Mesothelial cell of epicardium (in vitro differentiated cells): ENCODE data around the gene ADAMTS17. TPM values are rescaled to one million over a fixed set of nuclear protein-coding genes. Genes with fewer than 3 reads are reported as not detected.
A peak's percentile ranks its signal among the peaks of the same experiment; 100 is the strongest.

Source experiments
- DNase-seq, 2 experiments: peaks; one replicate each; pipeline ENCODE4 v3.0.0; 2021; ENCODE audit warnings: low spot score in 2 of 2; ENCODE audit not compliant: unreplicated experiment in 2 of 2
- H3K27ac Mint-ChIP-seq: 2 replicates; pipeline ENCODE4 v1.8.0; 2021; ENCODE audit warnings: mixed read lengths
- H3K27me3 Mint-ChIP-seq: 2 replicates; pipeline ENCODE4 v1.8.0; 2021; ENCODE audit warnings: low read depth, mixed read lengths
- H3K36me3 Mint-ChIP-seq: 2 replicates; pipeline ENCODE4 v1.8.0; 2021; ENCODE audit warnings: mixed read lengths
- H3K4me1 Mint-ChIP-seq: 2 replicates; pipeline ENCODE4 v1.8.0; 2021; ENCODE audit warnings: mixed read lengths
- H3K4me3 Mint-ChIP-seq: 2 replicates; pipeline ENCODE4 v1.8.0; 2021; ENCODE audit warnings: mild to moderate bottlenecking, moderate library complexity, mixed read lengths
- H3K9me3 Mint-ChIP-seq: 2 replicates; pipeline ENCODE4 v1.8.0; 2021; ENCODE audit warnings: mixed read lengths
- CTCF ChIP-seq: fragments of 200-600 bp; sonication (generic); IDR thresholded peaks from one replicate; pipeline ENCODE4 v1.5.0; 2021; ENCODE audit warnings: antibody characterized with exemption; ENCODE audit not compliant: unreplicated experiment
- total RNA-seq: library from RNA; stranded (reverse); gene quantifications from 3 replicates; pipeline ENCODE4 v1.2.1, GENCODE V29; 2021

Gene ADAMTS17
- total RNA-seq, 1 donor from 2014 or later: 39.4 TPM

GRCh38 chr15:100193277-100193860 is 148.4 kb downstream of the ADAMTS17 start:
- no peak for TF ChIP-seq CTCF
- Mint-ChIP-seq H3K27me3 (no peaks in the 10 kb centered on the region), H3K36me3 (no peaks in the 10 kb centered on the region), H3K27ac (no peak overlapping the region), H3K4me3 (no peak overlapping the region), H3K4me1 (peaks cover 52% of the 10 kb centered on the region), H3K9me3 (no peaks in the 10 kb centered on the region)
- no peak for DNase-seq

DNA sequence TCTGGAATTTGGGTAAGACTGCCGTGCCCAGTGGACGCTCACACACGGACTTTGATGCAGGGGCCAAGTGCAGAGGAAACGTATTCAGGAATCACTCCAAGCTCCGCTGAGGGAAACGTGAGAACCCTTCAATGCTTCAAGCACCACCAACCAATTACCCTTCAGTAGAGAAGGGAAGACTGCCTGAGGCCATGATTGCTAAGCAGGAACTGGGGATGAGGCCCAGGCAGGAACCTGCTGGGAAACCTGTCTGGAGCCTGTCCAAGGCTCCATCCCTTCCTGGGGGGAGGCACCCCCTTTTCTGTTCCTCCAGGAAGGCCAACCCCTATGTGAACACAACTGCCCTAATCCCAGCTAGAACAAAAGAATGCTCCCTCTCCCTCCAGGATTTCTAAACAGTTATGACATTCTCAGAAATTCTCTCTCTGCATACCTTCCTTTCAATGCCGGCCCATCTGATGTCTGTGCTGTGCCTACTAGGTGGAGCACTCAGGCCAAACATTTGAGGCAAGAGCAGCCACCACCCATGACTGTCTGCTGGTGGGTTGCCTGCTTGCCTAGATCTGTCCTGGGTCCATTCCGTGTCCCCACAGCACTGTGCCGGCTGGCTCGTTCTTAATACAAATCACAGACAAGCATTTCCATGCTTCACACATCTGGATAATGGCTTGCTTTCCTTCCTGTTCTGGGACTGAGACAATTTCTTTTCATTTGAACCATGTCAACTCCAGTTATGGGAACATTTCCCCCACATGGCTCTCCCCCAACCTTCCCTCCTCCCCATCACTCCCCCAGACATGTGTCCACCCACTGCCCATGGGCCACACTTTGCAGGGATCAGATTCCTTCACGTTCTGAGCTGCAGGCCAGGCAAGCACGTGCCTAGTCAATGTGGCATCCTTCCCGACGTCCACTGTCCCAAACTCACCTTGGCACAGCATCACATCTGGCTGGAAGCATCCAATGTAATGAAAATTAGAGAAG is 149.4 kb downstream of the ADAMTS17 start:
- no peaks in the 10 kb centered on the region for H3K27me3 Mint-ChIP-seq
- no peaks in the 10 kb centered on the region for H3K9me3 Mint-ChIP-seq
- no peak for TF ChIP-seq CTCF
- H3K27ac Mint-ChIP-seq: peak overlapping the region; percentile 74
- peaks cover 43% of the 10 kb centered on the region for H3K4me1 Mint-ChIP-seq
- no peak for DNase-seq
- H3K36me3 Mint-ChIP-seq: no peaks in the 10 kb centered on the region
- H3K4me3 Mint-ChIP-seq: no peak overlapping the region

DNA sequence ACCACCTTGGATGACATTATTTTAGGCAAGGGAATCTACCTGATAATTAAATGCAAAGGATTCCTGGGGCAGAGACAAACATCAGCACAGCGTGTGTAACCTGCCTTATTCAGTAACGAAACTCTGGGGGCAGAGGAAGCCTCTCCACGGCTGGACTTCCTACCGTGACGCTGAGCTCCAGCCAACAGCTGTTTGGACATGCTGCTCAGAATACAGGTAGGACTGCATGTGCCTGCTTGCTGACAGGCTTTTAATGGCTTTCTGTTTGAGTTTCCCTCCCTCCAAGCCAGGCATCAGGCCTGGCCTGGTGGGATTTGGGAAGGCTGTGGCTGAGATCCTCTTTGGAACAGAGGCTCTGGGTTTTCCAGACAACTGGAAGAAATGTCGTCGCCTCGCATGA is 150.6 kb downstream of the ADAMTS17 start:
- no peak for TF ChIP-seq CTCF
- Mint-ChIP-seq H3K4me3 (no peak overlapping the region), H3K4me1 (peaks cover 34% of the 10 kb centered on the region), H3K27me3 (no peaks in the 10 kb centered on the region), H3K36me3 (no peaks in the 10 kb centered on the region), H3K27ac (peak overlapping the region; percentile 61), H3K9me3 (no peaks in the 10 kb centered on the region)
- DNase-seq: no peak

- Mint-ChIP-seq H3K27me3 (no peaks in the 10 kb centered on the region), H3K4me1 (peaks cover 31% of the 10 kb centered on the region), H3K9me3 (no peaks in the 10 kb centered on the region), H3K4me3 (no peak overlapping the region), H3K36me3 (no peaks in the 10 kb centered on the region), H3K27ac (no peak overlapping the region)
- TF ChIP-seq CTCF: no peak
- DNase-seq: no peak
Observed at GRCh38 chr15:100190675-100191074, 151.1 kb downstream of the ADAMTS17 start.

GRCh38 chr15:100189849-100190248 is 151.9 kb downstream of the ADAMTS17 start:
- no peak for TF ChIP-seq CTCF
- no peak for DNase-seq
- no peaks in the 10 kb centered on the region for H3K9me3 Mint-ChIP-seq
- H3K27me3 Mint-ChIP-seq: no peaks in the 10 kb centered on the region
- H3K36me3 Mint-ChIP-seq: no peaks in the 10 kb centered on the region
- no peak overlapping the region for H3K27ac Mint-ChIP-seq
- H3K4me1 Mint-ChIP-seq: peaks cover 27% of the 10 kb centered on the region
- no peak overlapping the region for H3K4me3 Mint-ChIP-seq
